ENCODE measurements around the gene PAX3.

- no peak for TF ChIP-seq CTCF (IDR thresholded peaks at IDR 0.05 in 4 of 5, conservative IDR thresholded peaks at IDR 0.05 in 1 of 5)
- TF ChIP-seq POLR2A (IDR thresholded peaks at IDR 0.05) = no peak
Measured at GRCh38 chr2:222306393-222307142, 7.8 kb upstream of the PAX3 start.
